H1 (cell line): ENCODE results near the gene CHST12.

Experiments used
- CEBPB ChIP-seq: IDR thresholded peaks from 2 replicates; pipeline ENCODE4 v1.6.1; 2012; ENCODE audit warnings: low read depth, low read length
- CREB1 ChIP-seq: IDR thresholded peaks from 2 replicates; pipeline ENCODE4 v1.6.1; 2012; ENCODE audit warnings: inconsistent platforms
- E2F6 ChIP-seq: IDR thresholded peaks from 2 replicates; pipeline ENCODE4 v1.6.1; 2012; ENCODE audit warnings: inconsistent platforms
- KDM1A ChIP-seq: fragments of 200-600, 300-600 bp; sonication (generic); IDR thresholded peaks from 2 replicates; pipeline ENCODE4 v1.7.1; 2016; ENCODE audit warnings: mild to moderate bottlenecking, low read length, borderline replicate concordance
- KDM5A ChIP-seq: fragments of 200-600 bp; IDR thresholded peaks from 2 replicates; pipeline ENCODE4 v1.7.1; 2012; ENCODE audit warnings: mild to moderate bottlenecking, low read length, inconsistent platforms, mixed read lengths
- POLR2AphosphoS5 ChIP-seq: IDR thresholded peaks from 2 replicates; pipeline ENCODE4 v1.6.1; 2011; ENCODE audit warnings: low read depth, low read length
- TF ChIP-seq, protein P1 (sequence below), 3 experiments: IDR thresholded peaks; 1 replicate in 2 of 3; 2 replicates in 1 of 3; pipeline versions ENCODE4 v1.5.1 to v1.6.1; 2011; ENCODE audit warnings: low read length in 3 of 3, mild to moderate bottlenecking in 3 of 3, inconsistent platforms in 2 of 3, low read depth in 1 of 3, moderate library complexity in 1 of 3; ENCODE audit not compliant: insufficient read depth in 1 of 3; ENCODE audit errors: control extremely low read depth in 1 of 3
- TF ChIP-seq, protein P2 (sequence below): IDR thresholded peaks from 2 replicates; pipeline ENCODE4 v1.6.1; 2011; ENCODE audit warnings: low read depth, mild to moderate bottlenecking, low read length; ENCODE audit not compliant: insufficient read depth

- TF ChIP-seq POLR2AphosphoS5 (no peak), KDM5A (no peak), CREB1 (no peak), E2F6 (no peak), KDM1A (no peak), CEBPB (no peak)
- TF ChIP-seq, protein P1, sequence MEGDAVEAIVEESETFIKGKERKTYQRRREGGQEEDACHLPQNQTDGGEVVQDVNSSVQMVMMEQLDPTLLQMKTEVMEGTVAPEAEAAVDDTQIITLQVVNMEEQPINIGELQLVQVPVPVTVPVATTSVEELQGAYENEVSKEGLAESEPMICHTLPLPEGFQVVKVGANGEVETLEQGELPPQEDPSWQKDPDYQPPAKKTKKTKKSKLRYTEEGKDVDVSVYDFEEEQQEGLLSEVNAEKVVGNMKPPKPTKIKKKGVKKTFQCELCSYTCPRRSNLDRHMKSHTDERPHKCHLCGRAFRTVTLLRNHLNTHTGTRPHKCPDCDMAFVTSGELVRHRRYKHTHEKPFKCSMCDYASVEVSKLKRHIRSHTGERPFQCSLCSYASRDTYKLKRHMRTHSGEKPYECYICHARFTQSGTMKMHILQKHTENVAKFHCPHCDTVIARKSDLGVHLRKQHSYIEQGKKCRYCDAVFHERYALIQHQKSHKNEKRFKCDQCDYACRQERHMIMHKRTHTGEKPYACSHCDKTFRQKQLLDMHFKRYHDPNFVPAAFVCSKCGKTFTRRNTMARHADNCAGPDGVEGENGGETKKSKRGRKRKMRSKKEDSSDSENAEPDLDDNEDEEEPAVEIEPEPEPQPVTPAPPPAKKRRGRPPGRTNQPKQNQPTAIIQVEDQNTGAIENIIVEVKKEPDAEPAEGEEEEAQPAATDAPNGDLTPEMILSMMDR (IDR thresholded peaks at IDR 0.05; ENCODE audit: control extremely low read depth in 1 of 3, insufficient read depth in 1 of 3, low read depth in 1 of 3, low read length in 3 of 3): no peak
- TF ChIP-seq, protein P2, sequence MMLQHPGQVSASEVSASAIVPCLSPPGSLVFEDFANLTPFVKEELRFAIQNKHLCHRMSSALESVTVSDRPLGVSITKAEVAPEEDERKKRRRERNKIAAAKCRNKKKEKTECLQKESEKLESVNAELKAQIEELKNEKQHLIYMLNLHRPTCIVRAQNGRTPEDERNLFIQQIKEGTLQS: no peak
Observed at GRCh38 chr7:2359610-2360009, 43.8 kb upstream of the CHST12 start.
